ENCODE data around the gene MEIS2.

Gene MEIS2

GRCh38 chr15:36897834-36898233, 202.5 kb downstream of the MEIS2 start:
- H3K27me3 Mint-ChIP-seq: peaks cover 27% of the 10 kb centered on the region
- no peak overlapping the region for H3K27ac Mint-ChIP-seq
- no peak for DNase-seq
- no peak overlapping the region for H3K4me3 Mint-ChIP-seq
- no peak for ATAC-seq
- no peaks in the 10 kb centered on the region for H3K9me3 Mint-ChIP-seq
- H3K4me1 Mint-ChIP-seq: no peaks in the 10 kb centered on the region

- no peaks in the 10 kb centered on the region for H3K4me1 Mint-ChIP-seq
- DNase-seq (no peak), ATAC-seq (no peak)
- no peak overlapping the region for H3K4me3 Mint-ChIP-seq
- H3K27ac Mint-ChIP-seq: no peak overlapping the region
- H3K9me3 Mint-ChIP-seq: no peaks in the 10 kb centered on the region
- peaks cover 26% of the 10 kb centered on the region for H3K27me3 Mint-ChIP-seq
Observed at GRCh38 chr15:36896949-36897348, 203.4 kb downstream of the MEIS2 start.

- H3K27me3 Mint-ChIP-seq: peaks cover 40% of the 10 kb centered on the region
- no peak overlapping the region for H3K4me3 Mint-ChIP-seq
- no peak for ATAC-seq
- no peak overlapping the region for H3K27ac Mint-ChIP-seq
- no peaks in the 10 kb centered on the region for H3K9me3 Mint-ChIP-seq
- no peaks in the 10 kb centered on the region for H3K4me1 Mint-ChIP-seq
- DNase-seq: no peak
Observed at GRCh38 chr15:36894075-36894474, 206.3 kb downstream of the MEIS2 start.

GRCh38 chr15:36893276-36893675, 207.1 kb downstream of the MEIS2 start:
- peaks cover 3% of the 10 kb centered on the region for H3K4me1 Mint-ChIP-seq
- no peak for ATAC-seq
- H3K4me3 Mint-ChIP-seq: no peak overlapping the region
- H3K27me3 Mint-ChIP-seq: peaks cover 48% of the 10 kb centered on the region
- DNase-seq: no peak
- no peak overlapping the region for H3K27ac Mint-ChIP-seq
- no peaks in the 10 kb centered on the region for H3K9me3 Mint-ChIP-seq

GRCh38 chr15:36888011-36888992, 212.0 kb downstream of the MEIS2 start:
- peaks cover 0 to 7% of the 10 kb centered on the region in 2 donors for H3K9me3 Mint-ChIP-seq
- H3K27me3 Mint-ChIP-seq: peaks cover 86% of the 10 kb centered on the region
- peak overlapping the region in 1 of 2 donors; percentile 42 for H3K4me3 Mint-ChIP-seq
- no peak for ATAC-seq
- DNase-seq: no peak
- H3K27ac Mint-ChIP-seq: no peak overlapping the region
- H3K4me1 Mint-ChIP-seq: peaks cover 17% of the 10 kb centered on the region

GRCh38 chr15:36887214-36887961, 213.0 kb downstream of the MEIS2 start:
- Mint-ChIP-seq H3K9me3 (peaks cover 0 to 7% of the 10 kb centered on the region in 2 donors), H3K27ac (no peak overlapping the region), H3K4me1 (peaks cover 23% of the 10 kb centered on the region), H3K27me3 (peaks cover 95% of the 10 kb centered on the region), H3K4me3 (peak overlapping the region; percentile 42 to 44)
- no peak for ATAC-seq
- DNase-seq: no peak

GRCh38 chr15:36886701-36887100, 213.6 kb downstream of the MEIS2 start:
- no peak for DNase-seq
- Mint-ChIP-seq H3K4me3 (no peak overlapping the region), H3K9me3 (peaks cover 0 to 7% of the 10 kb centered on the region in 2 donors), H3K27ac (no peak overlapping the region), H3K4me1 (peaks cover 27% of the 10 kb centered on the region), H3K27me3 (peaks cover 96% of the 10 kb centered on the region)
- no peak for ATAC-seq

GRCh38 chr15:36886191-36886590, 214.2 kb downstream of the MEIS2 start:
- ATAC-seq: no peak
- Mint-ChIP-seq H3K27ac (no peak overlapping the region), H3K4me3 (no peak overlapping the region), H3K4me1 (peaks cover 27% of the 10 kb centered on the region), H3K27me3 (peaks cover 96% of the 10 kb centered on the region), H3K9me3 (peaks cover 0 to 7% of the 10 kb centered on the region in 2 donors)
- no peak for DNase-seq

- ATAC-seq: no peak
- no peak for DNase-seq
- H3K9me3 Mint-ChIP-seq: peaks cover 0 to 7% of the 10 kb centered on the region in 2 donors
- H3K4me1 Mint-ChIP-seq: peaks cover 27% of the 10 kb centered on the region
- no peak overlapping the region for H3K27ac Mint-ChIP-seq
- H3K27me3 Mint-ChIP-seq: peaks cover 96% of the 10 kb centered on the region
- H3K4me3 Mint-ChIP-seq: no peak overlapping the region
Observed at GRCh38 chr15:36885771-36886170, 214.6 kb downstream of the MEIS2 start.

GRCh38 chr15:36884936-36885635, 215.3 kb downstream of the MEIS2 start:
- Mint-ChIP-seq H3K9me3 (peaks cover 0 to 7% of the 10 kb centered on the region in 2 donors), H3K27ac (no peak overlapping the region), H3K4me1 (peaks cover 32% of the 10 kb centered on the region), H3K4me3 (no peak overlapping the region), H3K27me3 (peaks cover 99% of the 10 kb centered on the region)
- no peak for ATAC-seq
- DNase-seq: no peak

- DNase-seq (no peak), ATAC-seq (no peak)
- Mint-ChIP-seq H3K9me3 (peaks cover 0 to 9% of the 10 kb centered on the region in 2 donors), H3K27me3 (peaks cover 100% of the 10 kb centered on the region), H3K4me1 (peaks cover 32% of the 10 kb centered on the region), H3K4me3 (no peak overlapping the region), H3K27ac (no peak overlapping the region)
Observed at GRCh38 chr15:36884518-36884875, 215.9 kb downstream of the MEIS2 start.

- Mint-ChIP-seq H3K4me3 (no peak overlapping the region), H3K9me3 (peaks cover 0 to 14% of the 10 kb centered on the region in 2 donors), H3K27ac (peak overlapping the region in 1 of 2 donors; percentile 35), H3K4me1 (peaks cover 35% of the 10 kb centered on the region), H3K27me3 (peaks cover 100% of the 10 kb centered on the region)
- DNase-seq (peak; percentile 64 to 73), ATAC-seq (peak; percentile 61)
Observed at GRCh38 chr15:36883713-36884517, 216.4 kb downstream of the MEIS2 start.

- Mint-ChIP-seq H3K4me3 (no peak overlapping the region), H3K4me1 (peaks cover 39% of the 10 kb centered on the region), H3K27me3 (peaks cover 100% of the 10 kb centered on the region), H3K9me3 (peaks cover 0 to 14% of the 10 kb centered on the region in 2 donors), H3K27ac (no peak overlapping the region)
- DNase-seq (no peak), ATAC-seq (no peak)
Observed at GRCh38 chr15:36882487-36883131, 217.7 kb downstream of the MEIS2 start.

- DNase-seq (no peak), ATAC-seq (no peak)
- Mint-ChIP-seq H3K27ac (no peak overlapping the region), H3K27me3 (peaks cover 100% of the 10 kb centered on the region), H3K4me1 (peaks cover 39% of the 10 kb centered on the region), H3K9me3 (peaks cover 0 to 14% of the 10 kb centered on the region in 2 donors), H3K4me3 (no peak overlapping the region)
Observed at GRCh38 chr15:36882056-36882455, 218.3 kb downstream of the MEIS2 start.

Data from stimulated activated naive CD8-positive, alpha-beta T cell treated with anti-CD3 and anti-CD28 coated beads, Interleukin-15, amount 100 ng/mL, for 72 hours (primary cell).